HG03025 (cell line): ENCODE measurements around the gene CFAP298.

Experiments
- ATAC-seq: cut with Tn5 transposase; IDR thresholded peaks from one replicate; pipeline ENCODE4 v1.9.1; 2021; ENCODE audit warnings: mild to moderate bottlenecking, moderate library complexity; ENCODE audit not compliant: unreplicated experiment, low FRiP score

Gene CFAP298

GRCh38 chr21:32599526-32599925 lies 12.7 kb downstream of the CFAP298 start:
- ATAC-seq: no peak

GRCh38 chr21:32599091-32599490 lies 13.1 kb downstream of the CFAP298 start:
- no peak for ATAC-seq

GRCh38 chr21:32597205-32597604 lies 15.0 kb downstream of the CFAP298 start:
- ATAC-seq: no peak

GRCh38 chr21:32595431-32595830 lies 16.7 kb downstream of the CFAP298 start:
- no peak for ATAC-seq

- ATAC-seq: no peak
Observed at GRCh38 chr21:32593690-32594089, 18.5 kb downstream of the CFAP298 start.

- no peak for ATAC-seq
Observed at GRCh38 chr21:32592929-32593502, 19.2 kb downstream of the CFAP298 start.

GRCh38 chr21:32590130-32590529 lies 22.0 kb downstream of the CFAP298 start:
- no peak for ATAC-seq

GRCh38 chr21:32587651-32588050 lies 24.5 kb downstream of the CFAP298 start:
- no peak for ATAC-seq

- no peak for ATAC-seq
Observed at GRCh38 chr21:32587120-32587519, 25.1 kb downstream of the CFAP298 start.

GRCh38 chr21:32585970-32586369 lies 26.2 kb downstream of the CFAP298 start:
- no peak for ATAC-seq

GRCh38 chr21:32585042-32585710 lies 27.0 kb downstream of the CFAP298 start, which contains the start of gene TCP10L:
Gene TCP10L (minus strand): TSS chr21:32585523. CDS start chr21:32584304, 1,219 bp downstream.
- ATAC-seq: no peak

- no peak for ATAC-seq
Observed at GRCh38 chr21:32584472-32584871, 27.7 kb downstream of the CFAP298 start.

- no peak for ATAC-seq
Observed at GRCh38 chr21:32581732-32582131, 30.4 kb downstream of the CFAP298 start.

GRCh38 chr21:32580949-32581348 lies 31.2 kb downstream of the CFAP298 start:
- no peak for ATAC-seq

- no peak for ATAC-seq
Observed at GRCh38 chr21:32578107-32578691, 34.0 kb downstream of the CFAP298 start.

GRCh38 chr21:32576011-32576410 lies 36.2 kb downstream of the CFAP298 start:
- no peak for ATAC-seq

GRCh38 chr21:32574946-32575925 lies 36.9 kb downstream of the CFAP298 start:
- no peak for ATAC-seq

GRCh38 chr21:32572574-32573420 lies 39.4 kb downstream of the CFAP298 start:
- no peak for ATAC-seq

GRCh38 chr21:32570456-32570855 lies 41.7 kb downstream of the CFAP298 start:
- no peak for ATAC-seq
